Mesothelial cell of epicardium (in vitro differentiated cells): ENCODE data around the gene RFTN1. TPM values are rescaled to one million over a fixed set of nuclear protein-coding genes. Genes with fewer than 3 reads are reported as not detected.

Experiments
- DNase-seq, 2 experiments: peaks; one replicate each; pipeline ENCODE4 v3.0.0; 2021; ENCODE audit warnings: low spot score in 2 of 2; ENCODE audit not compliant: unreplicated experiment in 2 of 2
- H3K27ac Mint-ChIP-seq: 2 replicates; pipeline ENCODE4 v1.8.0; 2021; ENCODE audit warnings: mixed read lengths
- H3K27me3 Mint-ChIP-seq: 2 replicates; pipeline ENCODE4 v1.8.0; 2021; ENCODE audit warnings: low read depth, mixed read lengths
- H3K36me3 Mint-ChIP-seq: 2 replicates; pipeline ENCODE4 v1.8.0; 2021; ENCODE audit warnings: mixed read lengths
- H3K4me1 Mint-ChIP-seq: 2 replicates; pipeline ENCODE4 v1.8.0; 2021; ENCODE audit warnings: mixed read lengths
- H3K4me3 Mint-ChIP-seq: 2 replicates; pipeline ENCODE4 v1.8.0; 2021; ENCODE audit warnings: mild to moderate bottlenecking, moderate library complexity, mixed read lengths
- H3K9me3 Mint-ChIP-seq: 2 replicates; pipeline ENCODE4 v1.8.0; 2021; ENCODE audit warnings: mixed read lengths
- CTCF ChIP-seq: fragments of 200-600 bp; sonication (generic); IDR thresholded peaks from one replicate; pipeline ENCODE4 v1.5.0; 2021; ENCODE audit warnings: antibody characterized with exemption; ENCODE audit not compliant: unreplicated experiment
- total RNA-seq: library from RNA; stranded (reverse); gene quantifications from 3 replicates; pipeline ENCODE4 v1.2.1, GENCODE V29; 2021

The RFTN1 gene
- total RNA-seq, 1 donor from 2014 or later, result 10.0 TPM

- H3K4me1 Mint-ChIP-seq, result no peaks in the 10 kb centered on the region
- H3K27ac Mint-ChIP-seq, result no peak overlapping the region
- peaks cover 2% of the 10 kb centered on the region for H3K36me3 Mint-ChIP-seq
- H3K9me3 Mint-ChIP-seq, result no peaks in the 10 kb centered on the region
- DNase-seq, result no peak
- no peak overlapping the region for H3K4me3 Mint-ChIP-seq
- TF ChIP-seq CTCF, result no peak
- no peaks in the 10 kb centered on the region for H3K27me3 Mint-ChIP-seq
Observed at GRCh38 chr3:16280671-16281070, 232.8 kb downstream of the RFTN1 start.

GRCh38 chr3:16279010-16279801, 234.3 kb downstream of the RFTN1 start:
- Mint-ChIP-seq H3K9me3 (no peaks in the 10 kb centered on the region), H3K27ac (no peak overlapping the region), H3K4me3 (no peak overlapping the region), H3K27me3 (no peaks in the 10 kb centered on the region), H3K36me3 (peaks cover 2% of the 10 kb centered on the region), H3K4me1 (no peaks in the 10 kb centered on the region)
- DNase-seq, result no peak
- no peak for TF ChIP-seq CTCF

- Mint-ChIP-seq H3K27me3 (no peaks in the 10 kb centered on the region), H3K4me3 (no peak overlapping the region), H3K27ac (no peak overlapping the region), H3K36me3 (peaks cover 2% of the 10 kb centered on the region), H3K9me3 (no peaks in the 10 kb centered on the region), H3K4me1 (no peaks in the 10 kb centered on the region)
- no peak for TF ChIP-seq CTCF
- DNase-seq, result no peak
Observed at GRCh38 chr3:16277471-16277870, 236.0 kb downstream of the RFTN1 start.

DNA sequence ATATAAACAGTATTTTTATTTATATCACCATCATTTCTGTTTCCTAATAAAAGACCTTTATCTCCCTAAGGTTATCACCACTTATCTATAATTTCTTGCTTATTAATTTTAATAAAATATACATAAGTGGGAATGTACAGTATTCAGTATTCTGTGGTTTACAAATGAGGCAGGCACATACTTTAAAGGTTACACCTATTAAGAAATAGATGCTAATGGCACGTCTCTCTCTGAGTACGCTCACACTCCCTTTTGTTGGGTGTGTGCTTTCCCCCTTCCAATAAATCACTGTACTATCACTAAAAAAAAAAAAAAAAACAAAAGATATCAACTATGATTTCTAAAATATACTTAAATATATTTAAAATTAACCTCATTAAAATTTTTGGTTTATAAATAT, 239.6 kb downstream of the RFTN1 start:
- H3K9me3 Mint-ChIP-seq, result no peaks in the 10 kb centered on the region
- DNase-seq, result no peak
- no peak overlapping the region for H3K27ac Mint-ChIP-seq
- peaks cover 7% of the 10 kb centered on the region for H3K36me3 Mint-ChIP-seq
- no peak overlapping the region for H3K4me3 Mint-ChIP-seq
- H3K4me1 Mint-ChIP-seq, result no peaks in the 10 kb centered on the region
- H3K27me3 Mint-ChIP-seq, result no peaks in the 10 kb centered on the region
- no peak for TF ChIP-seq CTCF

DNA sequence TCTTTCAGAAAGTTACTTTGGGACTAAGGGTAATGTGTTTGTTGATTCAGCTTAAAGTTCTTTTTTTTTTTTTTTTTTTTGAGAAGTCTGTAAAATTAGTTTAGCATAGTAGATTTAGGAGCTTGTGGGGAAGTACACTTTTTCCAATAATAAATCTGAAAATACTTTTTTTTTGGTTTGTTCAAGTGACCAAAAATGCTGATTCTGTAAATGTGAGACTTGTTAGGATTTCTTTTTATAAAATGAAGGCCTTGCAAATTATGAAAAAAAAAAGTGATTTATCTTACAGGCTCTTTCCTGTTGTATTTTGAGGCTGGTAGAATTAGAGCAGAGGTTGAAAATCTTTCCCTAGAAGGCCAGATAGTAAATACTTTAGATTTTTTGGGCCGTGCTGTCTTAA, 240.9 kb downstream of the RFTN1 start:
- DNase-seq, result no peak
- Mint-ChIP-seq H3K4me3 (no peak overlapping the region), H3K4me1 (peaks cover under 1% of the 10 kb centered on the region), H3K9me3 (no peaks in the 10 kb centered on the region), H3K27ac (no peak overlapping the region), H3K36me3 (peaks cover 7% of the 10 kb centered on the region), H3K27me3 (no peaks in the 10 kb centered on the region)
- no peak for TF ChIP-seq CTCF
